ENCODE results near the gene FALEC. TPM values are rescaled to one million over a fixed set of nuclear protein-coding genes. Genes with fewer than 3 reads are reported as not detected.
A peak's percentile ranks its signal among the peaks of the same experiment; 100 is the strongest.

The FALEC gene
- total and polyA plus RNA-seq, 9 of the 15 experiments (the other 6 are each of a cell fraction or from before 2014, with no cell fraction given) = 0.15 to 1.8 (median 0.53) TPM; not detected in 5

DNA sequence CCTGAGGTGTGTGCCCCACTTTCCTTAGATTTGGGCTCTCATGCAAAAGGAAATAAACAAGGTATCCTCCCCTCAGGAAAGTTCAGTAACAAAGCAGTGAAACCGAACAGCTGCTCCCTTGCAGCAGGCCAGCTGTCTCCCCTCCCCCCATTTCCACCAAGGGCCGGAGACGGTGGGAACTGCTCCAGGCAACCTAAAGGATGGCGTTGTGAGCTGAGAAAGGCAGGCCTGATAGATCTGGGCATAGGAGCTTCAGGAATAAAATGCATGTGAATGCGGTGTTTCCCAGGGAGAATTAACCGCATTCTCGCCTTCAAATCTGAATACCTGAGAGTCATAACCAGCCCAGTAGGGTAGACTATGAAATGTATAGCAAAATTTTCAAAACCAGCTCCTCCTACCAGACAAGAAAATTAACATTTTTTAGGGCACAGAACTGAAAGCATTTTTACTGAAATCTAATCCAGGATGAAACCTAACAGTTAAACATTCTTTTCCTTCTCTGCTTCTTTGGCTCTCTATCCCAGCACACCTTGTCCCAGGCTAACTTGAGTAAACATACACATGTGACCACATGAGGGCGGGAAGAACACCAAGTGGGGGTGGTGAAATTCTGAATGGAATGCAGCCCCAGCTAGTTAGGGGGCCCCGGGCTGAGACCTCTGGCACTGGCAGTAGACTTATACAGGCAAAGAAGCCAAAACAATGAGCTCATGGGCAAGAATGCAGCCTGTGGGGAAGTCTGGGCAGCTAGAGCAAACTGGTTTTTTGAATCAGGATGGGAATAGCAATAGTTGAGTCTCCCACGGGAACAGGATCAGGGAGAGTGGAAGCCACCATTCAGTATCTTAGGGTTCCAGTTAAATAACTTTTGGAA, 52.4 kb downstream of the FALEC start (continued):
- TF ChIP-seq, protein P1, sequence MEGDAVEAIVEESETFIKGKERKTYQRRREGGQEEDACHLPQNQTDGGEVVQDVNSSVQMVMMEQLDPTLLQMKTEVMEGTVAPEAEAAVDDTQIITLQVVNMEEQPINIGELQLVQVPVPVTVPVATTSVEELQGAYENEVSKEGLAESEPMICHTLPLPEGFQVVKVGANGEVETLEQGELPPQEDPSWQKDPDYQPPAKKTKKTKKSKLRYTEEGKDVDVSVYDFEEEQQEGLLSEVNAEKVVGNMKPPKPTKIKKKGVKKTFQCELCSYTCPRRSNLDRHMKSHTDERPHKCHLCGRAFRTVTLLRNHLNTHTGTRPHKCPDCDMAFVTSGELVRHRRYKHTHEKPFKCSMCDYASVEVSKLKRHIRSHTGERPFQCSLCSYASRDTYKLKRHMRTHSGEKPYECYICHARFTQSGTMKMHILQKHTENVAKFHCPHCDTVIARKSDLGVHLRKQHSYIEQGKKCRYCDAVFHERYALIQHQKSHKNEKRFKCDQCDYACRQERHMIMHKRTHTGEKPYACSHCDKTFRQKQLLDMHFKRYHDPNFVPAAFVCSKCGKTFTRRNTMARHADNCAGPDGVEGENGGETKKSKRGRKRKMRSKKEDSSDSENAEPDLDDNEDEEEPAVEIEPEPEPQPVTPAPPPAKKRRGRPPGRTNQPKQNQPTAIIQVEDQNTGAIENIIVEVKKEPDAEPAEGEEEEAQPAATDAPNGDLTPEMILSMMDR (IDR thresholded peaks at IDR 0.05 in 2 of 3, conservative IDR thresholded peaks at IDR 0.05 in 1 of 3; ENCODE audit: insufficient read depth in 2 of 3, low read depth in 1 of 3, low read length in 3 of 3) = peak in 2 of 3 experiments; percentile 14 to 31; a peak in 2 of 6 replicates
- TF ChIP-seq, protein P2, sequence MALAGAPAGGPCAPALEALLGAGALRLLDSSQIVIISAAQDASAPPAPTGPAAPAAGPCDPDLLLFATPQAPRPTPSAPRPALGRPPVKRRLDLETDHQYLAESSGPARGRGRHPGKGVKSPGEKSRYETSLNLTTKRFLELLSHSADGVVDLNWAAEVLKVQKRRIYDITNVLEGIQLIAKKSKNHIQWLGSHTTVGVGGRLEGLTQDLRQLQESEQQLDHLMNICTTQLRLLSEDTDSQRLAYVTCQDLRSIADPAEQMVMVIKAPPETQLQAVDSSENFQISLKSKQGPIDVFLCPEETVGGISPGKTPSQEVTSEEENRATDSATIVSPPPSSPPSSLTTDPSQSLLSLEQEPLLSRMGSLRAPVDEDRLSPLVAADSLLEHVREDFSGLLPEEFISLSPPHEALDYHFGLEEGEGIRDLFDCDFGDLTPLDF (CRISPR knock-in tag; IDR thresholded peaks at IDR 0.05) = no peak
- TF ChIP-seq, protein P3, sequence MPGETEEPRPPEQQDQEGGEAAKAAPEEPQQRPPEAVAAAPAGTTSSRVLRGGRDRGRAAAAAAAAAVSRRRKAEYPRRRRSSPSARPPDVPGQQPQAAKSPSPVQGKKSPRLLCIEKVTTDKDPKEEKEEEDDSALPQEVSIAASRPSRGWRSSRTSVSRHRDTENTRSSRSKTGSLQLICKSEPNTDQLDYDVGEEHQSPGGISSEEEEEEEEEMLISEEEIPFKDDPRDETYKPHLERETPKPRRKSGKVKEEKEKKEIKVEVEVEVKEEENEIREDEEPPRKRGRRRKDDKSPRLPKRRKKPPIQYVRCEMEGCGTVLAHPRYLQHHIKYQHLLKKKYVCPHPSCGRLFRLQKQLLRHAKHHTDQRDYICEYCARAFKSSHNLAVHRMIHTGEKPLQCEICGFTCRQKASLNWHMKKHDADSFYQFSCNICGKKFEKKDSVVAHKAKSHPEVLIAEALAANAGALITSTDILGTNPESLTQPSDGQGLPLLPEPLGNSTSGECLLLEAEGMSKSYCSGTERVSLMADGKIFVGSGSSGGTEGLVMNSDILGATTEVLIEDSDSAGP (CRISPR knock-in tag; IDR thresholded peaks at IDR 0.05) = no peak
- TF ChIP-seq RCOR1 (IDR thresholded peaks at IDR 0.05; ENCODE audit: borderline replicate concordance in 1 of 2, low read depth in 2 of 2, low read length in 2 of 2) (no peak), CHD2 (IDR thresholded peaks at IDR 0.05; ENCODE audit: low read depth, low read length) (0 out of 2 replicates have a peak, but pooled peaks have one; percentile 34), RUNX1 (IDR thresholded peaks at IDR 0.05; ENCODE audit: low read depth) (no peak), SIN3B (IDR thresholded peaks at IDR 0.05; ENCODE audit: low read depth) (no peak), ZNF184 (CRISPR knock-in tag; IDR thresholded peaks at IDR 0.05) (no peak), HDAC2 (IDR thresholded peaks at IDR 0.05) (no peak), ZNF24 (IDR thresholded peaks at IDR 0.05) (no peak), CBFB (CRISPR knock-in tag; IDR thresholded peaks at IDR 0.05) (no peak), SNRNP70 (optimal IDR thresholded peaks at IDR 0.05; ENCODE audit: low read depth, low read length) (no peak), PPARD (CRISPR knock-in tag; IDR thresholded peaks at IDR 0.05) (no peak), HLTF (IDR thresholded peaks at IDR 0.05) (no peak), NR4A1 (CRISPR knock-in tag; IDR thresholded peaks at IDR 0.05) (no peak), NR4A1 (tag; IDR thresholded peaks at IDR 0.05) (no peak), HNRNPK (IDR thresholded peaks at IDR 0.05; ENCODE audit: low read depth, low read length, poor library complexity, severe bottlenecking) (no peak), POLR2H (tag; IDR thresholded peaks at IDR 0.05; ENCODE audit: low read depth) (no peak), ZEB2 (IDR thresholded peaks at IDR 0.05) (no peak), SMAD2 (IDR thresholded peaks at IDR 0.05; ENCODE audit: low read depth, low read length) (no peak)
- TF ChIP-seq, protein P4, sequence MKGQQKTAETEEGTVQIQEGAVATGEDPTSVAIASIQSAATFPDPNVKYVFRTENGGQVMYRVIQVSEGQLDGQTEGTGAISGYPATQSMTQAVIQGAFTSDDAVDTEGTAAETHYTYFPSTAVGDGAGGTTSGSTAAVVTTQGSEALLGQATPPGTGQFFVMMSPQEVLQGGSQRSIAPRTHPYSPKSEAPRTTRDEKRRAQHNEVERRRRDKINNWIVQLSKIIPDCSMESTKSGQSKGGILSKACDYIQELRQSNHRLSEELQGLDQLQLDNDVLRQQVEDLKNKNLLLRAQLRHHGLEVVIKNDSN (CRISPR knock-in tag; IDR thresholded peaks at IDR 0.05) = peak; percentile 40
- TF ChIP-seq, protein P5, sequence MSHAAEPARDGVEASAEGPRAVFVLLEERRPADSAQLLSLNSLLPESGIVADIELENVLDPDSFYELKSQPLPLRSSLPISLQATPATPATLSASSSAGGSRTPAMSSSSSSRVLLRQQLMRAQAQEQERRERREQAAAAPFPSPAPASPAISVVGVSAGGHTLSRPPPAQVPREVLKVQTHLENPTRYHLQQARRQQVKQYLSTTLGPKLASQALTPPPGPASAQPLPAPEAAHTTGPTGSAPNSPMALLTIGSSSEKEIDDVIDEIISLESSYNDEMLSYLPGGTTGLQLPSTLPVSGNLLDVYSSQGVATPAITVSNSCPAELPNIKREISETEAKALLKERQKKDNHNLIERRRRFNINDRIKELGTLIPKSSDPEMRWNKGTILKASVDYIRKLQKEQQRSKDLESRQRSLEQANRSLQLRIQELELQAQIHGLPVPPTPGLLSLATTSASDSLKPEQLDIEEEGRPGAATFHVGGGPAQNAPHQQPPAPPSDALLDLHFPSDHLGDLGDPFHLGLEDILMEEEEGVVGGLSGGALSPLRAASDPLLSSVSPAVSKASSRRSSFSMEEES (CRISPR knock-in tag; IDR thresholded peaks at IDR 0.05) = no peak

Data from K562 (cell line).